ENCODE measurements around the gene SLC35E3. TPM values are rescaled to one million over a fixed set of nuclear protein-coding genes. Genes with fewer than 3 reads are reported as not detected.

SLC35E3 gene
- total and polyA plus RNA-seq, 2 of the 13 experiments (the other 11 are each of a cell fraction or from before 2014, with no cell fraction given) = 13.0 to 22.1 TPM

- TF ChIP-seq, protein P1, sequence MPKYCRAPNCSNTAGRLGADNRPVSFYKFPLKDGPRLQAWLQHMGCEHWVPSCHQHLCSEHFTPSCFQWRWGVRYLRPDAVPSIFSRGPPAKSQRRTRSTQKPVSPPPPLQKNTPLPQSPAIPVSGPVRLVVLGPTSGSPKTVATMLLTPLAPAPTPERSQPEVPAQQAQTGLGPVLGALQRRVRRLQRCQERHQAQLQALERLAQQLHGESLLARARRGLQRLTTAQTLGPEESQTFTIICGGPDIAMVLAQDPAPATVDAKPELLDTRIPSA (CRISPR knock-in tag; IDR thresholded peaks at IDR 0.05; ENCODE audit: borderline replicate concordance) = no peak
- TF ChIP-seq SRSF1 (optimal IDR thresholded peaks at IDR 0.05; ENCODE audit: low read depth, low read length) (no peak), ARNT2 (CRISPR knock-in tag; IDR thresholded peaks at IDR 0.05; ENCODE audit: low read depth) (no peak), TARDBP (CRISPR knock-in tag; IDR thresholded peaks at IDR 0.05) (no peak), MYNN (CRISPR knock-in tag; IDR thresholded peaks at IDR 0.05; ENCODE audit: low read depth) (no peak; the same call in 1 of the 2 replicates), ZNF747 (CRISPR knock-in tag; IDR thresholded peaks at IDR 0.05; ENCODE audit: borderline replicate concordance) (no peak), POLR2AphosphoS2 (IDR thresholded peaks at IDR 0.05; ENCODE audit: low read depth, low read length) (no peak), ZUFSP (CRISPR knock-in tag; IDR thresholded peaks at IDR 0.05; ENCODE audit: borderline replicate concordance) (no peak), TCF7 (IDR thresholded peaks at IDR 0.05; ENCODE audit: low read depth) (no peak), SRSF9 (IDR thresholded peaks at IDR 0.05; ENCODE audit: borderline replicate concordance, insufficient read depth, low read depth, low read length, poor library complexity, severe bottlenecking) (no peak), ZNF30 (CRISPR knock-in tag; IDR thresholded peaks at IDR 0.05) (peak; percentile 69; the same call in 1 of the 2 replicates), ZNF770 (CRISPR knock-in tag; IDR thresholded peaks at IDR 0.05) (no peak), DNMT1 (CRISPR knock-in tag; IDR thresholded peaks at IDR 0.05) (0 out of 2 replicates have a peak, but pooled peaks have one; percentile 58), HOXA3 (CRISPR knock-in tag; IDR thresholded peaks at IDR 0.05) (peak; percentile 87), RFX1 (IDR thresholded peaks at IDR 0.05) (no peak), CHD2 (IDR thresholded peaks at IDR 0.05; ENCODE audit: low read depth, low read length) (no peak), ZNF772 (CRISPR knock-in tag; IDR thresholded peaks at IDR 0.05) (peak; percentile 57; the same call in 1 of the 2 replicates), MAFK (conservative IDR thresholded peaks at IDR 0.05 in 1 of 2, IDR thresholded peaks at IDR 0.05 in 1 of 2; ENCODE audit: low read length in 2 of 2) (no peak), MTF1 (CRISPR knock-in tag; IDR thresholded peaks at IDR 0.05) (no peak), DPF2 (CRISPR knock-in tag; IDR thresholded peaks at IDR 0.05; ENCODE audit: borderline replicate concordance, low read depth) (peak; percentile 57; the same call in 1 of the 2 replicates)
- TF ChIP-seq, protein P2, sequence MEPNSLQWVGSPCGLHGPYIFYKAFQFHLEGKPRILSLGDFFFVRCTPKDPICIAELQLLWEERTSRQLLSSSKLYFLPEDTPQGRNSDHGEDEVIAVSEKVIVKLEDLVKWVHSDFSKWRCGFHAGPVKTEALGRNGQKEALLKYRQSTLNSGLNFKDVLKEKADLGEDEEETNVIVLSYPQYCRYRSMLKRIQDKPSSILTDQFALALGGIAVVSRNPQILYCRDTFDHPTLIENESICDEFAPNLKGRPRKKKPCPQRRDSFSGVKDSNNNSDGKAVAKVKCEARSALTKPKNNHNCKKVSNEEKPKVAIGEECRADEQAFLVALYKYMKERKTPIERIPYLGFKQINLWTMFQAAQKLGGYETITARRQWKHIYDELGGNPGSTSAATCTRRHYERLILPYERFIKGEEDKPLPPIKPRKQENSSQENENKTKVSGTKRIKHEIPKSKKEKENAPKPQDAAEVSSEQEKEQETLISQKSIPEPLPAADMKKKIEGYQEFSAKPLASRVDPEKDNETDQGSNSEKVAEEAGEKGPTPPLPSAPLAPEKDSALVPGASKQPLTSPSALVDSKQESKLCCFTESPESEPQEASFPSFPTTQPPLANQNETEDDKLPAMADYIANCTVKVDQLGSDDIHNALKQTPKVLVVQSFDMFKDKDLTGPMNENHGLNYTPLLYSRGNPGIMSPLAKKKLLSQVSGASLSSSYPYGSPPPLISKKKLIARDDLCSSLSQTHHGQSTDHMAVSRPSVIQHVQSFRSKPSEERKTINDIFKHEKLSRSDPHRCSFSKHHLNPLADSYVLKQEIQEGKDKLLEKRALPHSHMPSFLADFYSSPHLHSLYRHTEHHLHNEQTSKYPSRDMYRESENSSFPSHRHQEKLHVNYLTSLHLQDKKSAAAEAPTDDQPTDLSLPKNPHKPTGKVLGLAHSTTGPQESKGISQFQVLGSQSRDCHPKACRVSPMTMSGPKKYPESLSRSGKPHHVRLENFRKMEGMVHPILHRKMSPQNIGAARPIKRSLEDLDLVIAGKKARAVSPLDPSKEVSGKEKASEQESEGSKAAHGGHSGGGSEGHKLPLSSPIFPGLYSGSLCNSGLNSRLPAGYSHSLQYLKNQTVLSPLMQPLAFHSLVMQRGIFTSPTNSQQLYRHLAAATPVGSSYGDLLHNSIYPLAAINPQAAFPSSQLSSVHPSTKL (CRISPR knock-in tag; IDR thresholded peaks at IDR 0.05) = peak; percentile 87
Observed at GRCh38 chr12:68804657-68805591, 58.9 kb downstream of the SLC35E3 start (continued).

Measured in HepG2 (cell line).